GM19455 (cell line): ENCODE measurements around the gene KIAA0930.

Source experiments
- ATAC-seq: cut with Tn5 transposase; IDR thresholded peaks from one replicate; pipeline ENCODE4 v1.9.1; 2021; ENCODE audit not compliant: unreplicated experiment

KIAA0930 gene

DNA sequence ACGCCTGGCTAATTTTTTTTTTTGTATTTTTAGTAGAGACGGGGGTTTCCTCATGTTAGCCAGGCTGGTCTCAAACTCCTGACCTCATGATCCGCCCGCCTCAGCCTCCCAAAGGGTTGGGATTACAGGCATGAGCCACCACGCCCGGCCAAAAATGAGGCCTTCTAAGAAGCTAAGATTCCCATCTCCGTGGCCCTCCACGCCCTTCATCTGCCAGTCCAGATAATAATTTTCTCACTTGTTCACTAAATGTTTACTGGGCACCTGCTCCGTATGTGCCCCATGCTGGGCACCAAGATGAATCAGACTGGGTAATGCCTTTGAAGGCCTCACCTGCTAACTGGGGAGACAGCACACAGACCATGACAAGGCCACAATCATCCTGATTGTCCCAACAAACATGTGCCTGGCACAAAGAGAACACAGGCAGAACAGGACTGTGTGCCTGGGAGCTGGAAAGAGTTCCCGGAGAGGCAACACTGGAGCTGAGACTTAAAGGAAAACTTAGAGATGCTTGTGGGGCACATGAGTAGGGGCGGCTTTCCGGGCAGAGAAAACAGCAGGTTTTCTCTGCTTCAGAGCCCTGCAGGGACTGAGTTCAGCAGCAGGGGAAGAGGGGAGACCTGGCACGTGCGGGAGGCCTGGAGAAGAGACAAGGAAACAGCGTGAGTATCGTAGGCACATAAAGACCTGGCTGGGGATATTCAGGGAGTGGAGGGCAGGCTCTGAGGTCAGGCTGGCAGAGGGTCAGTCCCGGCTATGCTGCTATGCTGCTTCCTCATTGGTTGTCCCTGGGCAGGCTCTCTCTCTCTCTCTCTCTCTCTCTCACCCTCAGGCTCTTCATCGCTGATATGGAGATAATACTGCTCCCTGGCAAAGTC lies 2.4 kb downstream of the KIAA0930 start:
- no peak for ATAC-seq

DNA sequence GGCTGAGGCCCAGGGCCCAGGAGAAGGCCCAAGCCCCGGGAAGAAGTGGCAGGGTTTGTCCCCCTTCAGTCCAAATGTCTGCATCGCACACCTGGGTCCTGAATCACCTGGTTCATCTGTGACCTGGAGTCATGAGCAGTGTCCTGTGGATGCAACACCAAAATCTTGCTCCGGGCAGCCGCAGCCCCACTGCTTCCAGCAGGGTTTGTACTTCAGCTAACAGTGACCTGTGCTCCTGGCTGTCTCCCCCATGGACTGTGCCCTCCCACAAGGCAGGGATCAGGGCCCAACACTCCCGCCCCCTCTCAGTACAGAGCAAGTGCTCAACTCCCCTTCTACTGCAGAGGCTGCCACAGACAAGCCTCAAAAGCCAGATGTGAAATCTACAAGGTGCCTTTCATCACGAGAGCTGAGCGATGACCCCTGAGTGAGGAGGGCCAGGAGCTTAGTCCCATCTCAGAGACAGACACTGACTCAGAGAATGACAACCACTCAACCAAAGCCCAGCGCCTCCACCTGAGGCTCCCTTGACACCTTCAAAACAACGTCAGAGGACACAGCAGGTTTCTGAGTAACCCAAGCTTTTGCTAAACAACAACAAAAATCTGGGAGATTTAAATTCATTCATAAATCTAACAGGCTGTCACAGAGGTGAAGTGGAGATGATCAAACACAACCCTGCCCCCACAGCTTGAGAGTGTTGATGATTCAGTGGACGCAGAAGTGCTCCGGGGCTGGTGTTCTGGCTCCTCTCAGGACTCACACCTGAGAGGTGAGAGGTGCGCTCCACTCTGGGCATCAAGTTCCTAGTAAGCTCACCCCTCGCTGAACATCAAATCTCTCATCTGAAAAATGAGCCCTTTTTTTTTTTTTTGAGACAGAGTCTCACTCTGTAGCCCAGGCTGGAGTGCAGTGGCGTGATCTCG lies 3.4 kb downstream of the KIAA0930 start:
- ATAC-seq, result no peak

DNA sequence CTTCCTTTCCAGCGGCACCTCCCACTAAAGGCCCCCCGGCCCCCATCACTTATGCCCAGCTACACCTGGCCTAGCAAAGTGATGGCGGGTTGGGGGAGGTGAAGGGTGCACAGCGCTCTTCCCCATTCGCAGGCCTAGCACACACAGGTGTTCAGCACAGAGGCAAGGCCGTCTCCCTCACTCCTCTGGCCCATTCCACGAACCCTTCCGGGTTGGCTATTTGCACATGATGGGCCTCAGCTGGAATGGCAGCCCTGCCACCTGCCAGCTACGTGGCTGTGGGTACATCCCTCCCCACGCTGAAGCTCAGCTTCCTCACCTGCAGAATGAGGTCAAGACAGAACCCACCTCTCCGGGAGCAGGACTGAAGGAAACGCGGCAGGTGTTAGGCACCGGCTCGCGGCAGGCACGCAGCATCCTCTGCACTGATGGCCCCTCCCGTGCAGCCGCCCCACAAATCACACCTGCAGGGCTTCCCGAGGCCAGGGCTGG lies 4.8 kb downstream of the KIAA0930 start:
- no peak for ATAC-seq

DNA sequence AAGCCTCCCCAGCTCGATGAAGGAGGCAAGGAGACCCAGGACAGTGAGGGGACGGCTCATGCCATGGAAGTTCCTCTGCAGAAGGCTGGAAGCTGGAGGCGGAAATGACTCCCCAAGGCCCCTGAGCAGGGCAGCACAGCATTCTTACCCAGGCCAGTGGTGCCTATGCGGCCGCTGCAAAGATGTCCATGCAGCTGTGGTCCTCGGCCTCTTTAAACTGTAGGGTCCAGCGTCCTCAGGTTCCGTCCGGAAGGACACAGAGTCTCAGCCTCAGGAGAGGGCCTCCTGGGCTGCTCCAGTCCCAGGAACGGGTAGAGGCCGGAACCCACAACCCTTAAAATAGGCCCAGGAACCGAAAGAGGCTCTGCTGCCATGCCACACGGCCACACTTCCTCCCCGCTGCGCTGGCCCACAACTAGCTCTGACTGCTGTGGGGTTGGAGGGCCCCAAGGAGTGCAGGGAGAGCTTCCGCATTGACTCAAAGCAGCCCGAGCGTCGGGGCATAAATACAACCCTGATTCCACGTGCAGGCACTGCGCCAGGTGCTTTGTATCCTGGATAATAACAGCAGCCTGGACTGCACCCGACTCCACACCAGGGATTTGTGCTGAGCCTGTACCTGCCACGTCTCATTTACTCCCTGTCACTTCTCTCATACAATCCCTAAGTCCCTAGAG lies 5.5 kb downstream of the KIAA0930 start:
- no peak for ATAC-seq

DNA sequence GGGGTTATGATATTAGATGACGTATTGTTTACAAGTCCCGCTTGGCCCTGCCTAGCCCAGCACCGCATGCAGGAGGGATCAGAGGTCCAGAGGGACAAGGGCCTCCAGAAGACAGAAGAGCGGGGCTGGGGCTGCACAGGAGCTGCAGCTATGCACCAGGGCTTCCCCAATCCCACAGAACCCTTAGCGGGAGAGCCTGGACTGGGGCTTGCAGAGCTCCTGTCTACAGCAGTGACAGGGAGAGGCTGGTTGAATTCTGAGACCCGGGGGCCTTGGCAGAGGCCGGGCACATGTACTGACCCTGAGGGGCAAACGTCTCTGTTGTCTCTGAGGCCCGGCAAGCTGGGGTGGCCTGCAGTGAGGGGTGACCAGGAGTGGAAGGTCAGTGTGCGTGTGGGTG lies 6.9 kb downstream of the KIAA0930 start:
- no peak for ATAC-seq

DNA sequence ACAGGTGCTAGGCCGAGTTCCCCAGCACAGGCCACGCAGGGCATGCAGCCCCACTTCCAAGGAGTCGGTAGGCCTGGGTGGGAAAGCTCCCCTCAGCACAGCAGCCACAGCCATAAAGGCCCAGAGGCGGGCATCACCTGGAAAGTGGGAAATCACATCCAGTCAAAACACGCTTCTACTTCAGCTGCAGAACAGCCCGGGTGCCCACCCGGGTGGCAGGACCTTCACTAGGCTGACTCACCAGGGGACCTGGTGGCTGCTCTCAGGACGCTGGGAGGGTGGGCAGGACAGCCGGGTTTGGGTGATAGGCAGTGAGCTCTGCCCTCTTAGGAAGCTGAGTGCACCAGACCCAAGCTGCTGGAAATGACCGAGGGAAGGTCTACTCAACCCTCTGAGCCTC lies 7.3 kb downstream of the KIAA0930 start:
- no peak for ATAC-seq

DNA sequence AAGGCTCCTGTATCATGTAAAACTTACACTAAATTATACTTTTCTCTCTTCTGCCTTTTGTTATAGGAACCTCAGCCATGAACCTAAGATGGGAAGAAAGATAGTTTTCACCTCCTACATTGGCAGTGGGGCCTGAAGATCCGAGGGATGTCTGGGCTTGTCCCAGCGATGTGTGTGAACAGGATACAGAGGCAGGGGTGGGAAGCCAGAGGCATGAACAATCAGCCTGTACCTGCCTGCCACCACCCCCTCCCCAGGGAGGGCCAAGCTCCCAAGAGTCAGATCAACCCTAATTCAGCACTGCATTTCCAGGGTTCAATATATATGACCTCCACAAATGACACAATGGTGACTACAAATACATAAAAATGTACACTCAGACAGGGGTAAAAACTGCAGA lies 9.4 kb downstream of the KIAA0930 start:
- ATAC-seq, result no peak

DNA sequence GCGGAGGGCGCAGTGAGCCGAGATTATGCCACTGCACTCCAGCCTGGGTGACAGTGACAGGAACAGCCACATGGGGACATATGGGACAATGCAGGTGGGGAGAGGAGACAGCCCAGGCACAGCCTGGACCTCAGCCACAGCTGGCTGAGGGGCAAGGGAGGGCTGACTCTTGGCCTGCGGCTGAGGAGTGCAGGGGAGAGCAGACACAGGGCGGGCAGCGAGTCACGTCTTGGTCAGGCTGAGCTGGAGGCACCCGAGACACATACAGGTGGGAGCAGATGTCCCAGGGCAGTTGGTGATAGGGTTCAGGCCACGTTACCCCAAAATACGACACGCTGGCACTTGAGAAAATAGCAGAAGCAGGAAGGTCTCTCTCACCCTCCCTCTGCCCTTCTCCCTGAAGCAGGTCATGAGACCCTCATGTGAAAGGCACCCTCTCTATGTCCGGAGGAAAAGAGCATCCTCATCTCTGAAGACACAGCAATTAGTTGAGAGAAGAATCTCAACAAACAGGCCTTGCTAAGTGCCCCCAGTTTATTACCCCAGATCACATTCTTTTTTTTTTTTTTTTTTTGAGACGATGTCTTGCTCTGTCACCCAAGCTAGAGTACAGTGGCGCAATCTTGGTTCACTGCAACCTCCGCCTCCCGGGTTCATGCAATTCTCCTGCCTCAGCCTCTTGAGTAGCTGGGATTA lies 10.5 kb downstream of the KIAA0930 start:
- ATAC-seq, result no peak

DNA sequence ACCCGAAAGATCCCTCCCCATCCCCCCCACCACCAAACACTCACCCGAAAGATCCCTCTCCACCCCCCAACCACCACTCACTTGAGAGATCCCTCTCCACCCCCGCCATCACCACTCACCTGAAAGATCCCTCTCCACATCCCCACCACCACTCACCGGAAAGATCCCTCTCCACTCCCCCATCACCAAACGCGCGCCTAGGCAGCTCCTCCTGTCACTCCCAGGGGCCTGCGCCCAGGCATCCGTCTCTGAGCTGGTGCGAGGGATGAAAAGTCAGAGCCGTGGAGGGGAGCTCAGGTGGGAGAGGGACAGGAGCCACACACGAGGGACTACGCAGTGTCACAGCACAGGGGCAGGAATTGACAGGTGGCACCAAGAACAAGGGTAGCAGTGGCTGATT lies 11.5 kb downstream of the KIAA0930 start:
- no peak for ATAC-seq

DNA sequence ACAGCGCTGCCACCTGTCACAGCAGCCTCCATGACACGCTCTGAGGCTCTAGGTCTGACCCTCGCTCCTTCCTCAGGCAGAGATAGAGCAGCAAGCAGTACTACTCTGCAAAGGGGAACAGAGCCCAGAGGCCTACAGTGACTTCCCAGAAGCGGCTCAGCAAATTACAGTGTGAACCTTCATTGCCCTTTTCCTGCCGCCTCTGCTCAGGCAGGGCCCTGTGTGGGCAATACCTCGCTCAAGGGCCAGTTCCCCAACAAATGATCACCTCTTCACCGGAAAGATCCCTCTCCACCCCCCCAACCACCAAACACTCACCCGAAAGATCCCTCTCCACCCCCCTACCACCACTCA lies 12.3 kb downstream of the KIAA0930 start:
- no peak for ATAC-seq

DNA sequence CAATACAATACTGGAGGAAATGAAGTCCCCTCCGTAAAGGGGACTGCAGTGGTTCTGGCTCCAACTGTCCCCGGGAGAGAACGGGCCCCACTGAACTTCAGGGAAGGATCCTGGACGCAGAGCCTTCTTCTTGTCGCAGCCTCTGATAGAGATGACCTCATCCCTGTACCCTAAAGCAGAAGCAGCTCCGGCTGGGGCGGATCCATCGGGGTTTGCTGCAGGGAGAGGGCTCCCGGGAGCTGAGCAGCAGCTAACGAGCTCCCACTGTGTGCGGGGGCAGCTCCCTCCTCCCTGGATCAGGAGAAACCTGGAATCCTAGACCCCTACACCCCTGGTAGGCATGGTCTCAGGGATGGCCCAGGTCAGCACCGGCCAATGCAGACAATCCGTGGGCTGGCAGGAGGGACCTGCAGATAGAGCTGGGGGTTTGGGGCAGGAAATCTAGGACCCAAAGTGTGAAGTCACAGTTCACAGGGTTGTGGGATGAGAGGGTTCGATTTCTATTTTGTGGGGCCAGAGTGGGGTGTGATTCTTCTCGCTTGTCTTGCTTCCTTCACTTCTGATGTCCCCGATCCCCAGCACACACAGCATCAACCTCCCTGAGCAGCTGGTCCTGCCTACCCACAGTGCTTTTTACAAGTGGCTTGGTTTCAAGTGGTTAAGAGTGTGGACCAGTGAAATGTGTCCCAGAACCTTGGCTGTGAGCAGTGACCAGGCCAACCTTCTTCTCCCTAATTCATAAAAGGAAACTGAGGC lies 12.9 kb downstream of the KIAA0930 start:
- ATAC-seq, result no peak

DNA sequence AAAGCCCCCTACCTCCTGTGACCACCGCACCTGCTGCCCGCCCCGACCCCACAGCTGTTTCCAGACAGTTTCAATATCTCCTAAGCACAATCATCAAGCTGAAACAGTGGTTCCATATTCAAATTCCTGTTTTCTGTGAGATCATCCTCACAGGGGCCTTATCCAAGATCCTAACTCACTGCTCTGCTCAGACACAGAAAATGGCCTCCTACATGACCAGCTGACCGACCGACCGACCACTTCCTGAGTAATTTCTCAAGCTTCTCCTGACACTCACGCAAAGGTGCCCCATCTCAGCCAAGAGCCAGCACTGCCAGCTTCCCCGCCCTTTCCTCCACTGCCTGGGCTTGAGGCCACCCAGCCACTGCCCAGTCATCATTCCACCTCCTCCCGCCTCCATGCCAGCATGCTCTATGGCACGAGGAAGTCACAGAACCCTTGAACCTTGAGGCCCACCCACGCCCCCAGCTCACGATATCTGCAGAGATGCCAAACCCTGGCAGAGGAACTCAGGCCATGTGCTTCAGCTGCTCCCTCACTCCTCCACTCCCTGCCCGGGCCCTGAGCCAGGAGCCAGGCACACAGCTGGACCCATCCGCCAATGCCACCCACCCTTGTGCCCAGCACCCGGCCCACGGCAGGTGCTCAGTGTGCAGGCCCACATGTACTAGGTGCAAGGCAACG lies 14.0 kb downstream of the KIAA0930 start:
- ATAC-seq, result no peak

DNA sequence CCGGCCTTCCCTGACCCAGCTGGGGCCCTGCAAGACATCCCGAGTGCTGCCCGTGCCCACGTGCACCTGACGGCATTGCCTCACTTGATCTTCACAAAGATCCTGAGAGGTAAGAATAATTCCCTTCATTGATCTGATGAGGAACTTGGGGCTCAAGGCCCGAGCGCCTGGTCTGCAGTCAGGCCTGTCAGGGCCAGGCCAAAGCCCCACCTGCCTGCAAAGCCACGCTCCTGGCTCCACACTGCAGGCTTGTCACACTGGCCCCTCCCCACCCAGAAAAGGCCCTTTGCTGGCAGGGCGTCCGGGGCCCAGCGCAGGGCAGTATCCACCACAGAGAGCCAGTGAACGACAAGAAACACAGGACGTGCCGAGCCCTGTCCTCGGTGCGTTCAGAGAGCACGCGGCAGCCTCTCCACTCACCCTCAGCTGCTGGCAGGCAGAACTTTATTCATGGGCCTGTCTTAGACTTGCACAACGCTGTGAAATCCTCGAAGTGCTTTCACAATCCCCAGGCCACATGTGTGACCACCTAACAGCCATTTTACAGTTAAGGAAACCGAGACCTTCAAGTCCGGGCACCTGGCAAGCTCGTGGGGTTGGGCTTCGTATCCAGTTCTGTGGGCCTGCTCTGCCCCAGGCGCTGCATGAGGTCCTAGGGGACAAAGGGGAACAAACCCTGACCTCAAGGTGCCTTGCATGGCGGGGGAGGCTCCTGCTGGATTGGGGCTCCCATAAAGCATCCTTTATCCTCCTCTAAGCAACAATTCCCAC lies 14.8 kb downstream of the KIAA0930 start:
- no peak for ATAC-seq

DNA sequence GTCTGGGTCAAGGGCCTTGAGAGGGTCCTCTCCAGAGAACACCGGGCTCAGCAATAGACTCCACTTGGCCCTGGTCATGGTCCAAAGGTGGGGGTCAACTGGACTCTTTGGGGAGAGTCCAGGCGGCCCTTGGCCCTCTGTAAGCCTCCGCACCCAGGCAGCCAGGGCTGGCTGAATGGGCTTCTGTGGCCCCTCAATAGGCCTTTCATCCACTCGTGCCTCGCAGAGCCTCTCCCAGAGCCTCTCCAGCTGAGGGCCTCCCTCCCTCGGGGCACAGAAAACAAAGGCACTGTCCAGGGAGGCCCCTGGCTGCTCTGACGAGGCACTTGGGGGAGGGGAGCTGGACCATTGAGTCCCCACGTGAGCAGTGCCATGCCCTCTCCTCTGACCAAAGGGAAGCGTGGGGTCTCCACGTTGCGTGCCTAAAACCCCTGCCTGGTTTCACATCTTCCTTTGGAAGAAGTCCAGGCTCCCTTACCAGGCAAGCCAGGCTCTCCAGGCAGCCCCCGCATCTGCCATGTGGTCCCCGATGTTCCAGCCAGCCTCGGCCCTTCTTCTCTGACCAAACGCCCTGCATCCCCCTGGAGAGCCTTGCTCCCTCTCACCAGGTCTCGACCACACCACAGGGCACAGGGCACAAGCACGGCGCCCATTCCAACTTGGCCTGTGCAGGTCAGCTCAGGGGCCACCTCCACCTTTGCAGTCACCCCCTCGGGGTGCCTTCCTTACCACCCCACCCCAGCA lies 15.5 kb downstream of the KIAA0930 start:
- no peak for ATAC-seq

DNA sequence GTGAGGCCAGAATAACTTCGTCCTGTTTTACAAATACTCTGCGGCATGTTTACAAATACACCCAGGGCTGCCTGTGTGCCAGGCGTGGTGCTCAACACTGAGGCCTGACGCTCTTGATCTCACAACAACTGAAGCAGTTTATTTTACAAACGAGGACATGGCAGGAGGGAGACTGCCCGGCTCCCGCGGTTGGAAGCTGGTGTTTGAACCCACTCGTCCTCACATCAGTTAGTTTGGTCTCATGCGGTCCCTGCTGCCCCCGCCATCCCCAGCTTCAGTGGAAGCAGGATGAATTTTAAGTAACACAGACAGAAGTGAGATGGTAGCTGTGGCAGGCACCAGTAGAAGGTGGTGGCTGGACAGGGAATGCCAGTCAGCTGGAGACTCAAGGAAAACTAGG lies 16.4 kb downstream of the KIAA0930 start:
- ATAC-seq, result no peak

DNA sequence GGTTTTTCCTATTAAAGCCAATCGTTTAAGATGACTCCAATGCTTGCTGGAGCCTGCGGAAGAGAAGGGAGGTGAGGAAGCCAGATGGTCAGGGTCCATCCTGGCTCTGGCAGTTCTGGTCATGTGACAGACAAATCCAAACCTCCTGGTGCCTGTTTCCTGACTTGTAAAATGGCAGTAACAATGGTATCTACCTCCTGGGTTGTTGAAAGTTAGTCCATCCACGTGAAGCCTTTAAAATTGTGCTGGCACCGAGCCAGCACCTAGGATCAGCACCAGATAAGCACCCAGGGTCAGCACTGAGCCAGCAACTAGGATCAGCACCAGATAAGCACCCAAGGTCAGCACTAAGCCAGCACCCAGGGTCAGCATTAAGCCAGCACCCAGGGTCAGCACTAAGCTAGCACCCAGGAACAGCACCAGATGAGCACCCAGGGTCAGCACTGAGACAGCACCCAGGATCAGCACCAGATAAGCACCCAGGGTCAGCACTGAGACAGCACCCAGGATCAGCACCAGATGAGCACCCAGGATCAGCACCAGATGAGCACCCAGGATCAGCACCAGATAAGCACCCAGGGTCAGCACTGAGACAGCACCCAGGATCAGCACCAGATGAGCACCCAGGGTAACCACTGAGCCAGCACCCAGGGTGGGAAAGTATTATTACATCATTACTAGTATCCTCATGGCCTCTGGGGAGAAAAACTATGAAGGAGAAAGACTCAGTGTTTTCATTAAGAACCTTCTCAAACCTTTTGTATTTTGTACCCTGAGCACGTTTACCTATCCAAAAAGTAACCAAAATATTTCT lies 17.2 kb downstream of the KIAA0930 start:
- no peak for ATAC-seq

DNA sequence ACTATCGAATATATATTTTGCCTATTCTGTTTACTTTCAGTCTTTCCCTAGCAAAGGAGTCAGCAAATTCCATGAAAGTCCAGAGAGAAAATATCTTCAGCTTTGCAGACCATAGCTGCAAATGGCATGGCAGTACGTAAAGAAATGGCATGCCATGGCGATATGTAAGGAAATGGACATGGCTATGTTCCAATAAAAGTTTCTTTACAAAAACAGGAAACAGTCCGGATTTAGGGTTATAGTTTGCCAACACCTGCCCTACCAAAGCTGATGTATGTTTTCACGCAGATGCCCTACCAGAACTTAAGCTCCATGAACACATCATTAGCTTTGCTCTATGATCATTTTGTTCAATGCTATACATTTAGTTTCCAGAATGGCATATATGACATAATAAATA lies 19.5 kb downstream of the KIAA0930 start:
- no peak for ATAC-seq
